ENCODE results near the gene ADAMTS12. TPM values are rescaled to one million over a fixed set of nuclear protein-coding genes. Genes with fewer than 3 reads are reported as not detected.
A peak's percentile ranks its signal among the peaks of the same experiment; 100 is the strongest.

The ADAMTS12 gene
- total RNA-seq, 1 donor from 2014 or later, result 2.3 TPM

DNA sequence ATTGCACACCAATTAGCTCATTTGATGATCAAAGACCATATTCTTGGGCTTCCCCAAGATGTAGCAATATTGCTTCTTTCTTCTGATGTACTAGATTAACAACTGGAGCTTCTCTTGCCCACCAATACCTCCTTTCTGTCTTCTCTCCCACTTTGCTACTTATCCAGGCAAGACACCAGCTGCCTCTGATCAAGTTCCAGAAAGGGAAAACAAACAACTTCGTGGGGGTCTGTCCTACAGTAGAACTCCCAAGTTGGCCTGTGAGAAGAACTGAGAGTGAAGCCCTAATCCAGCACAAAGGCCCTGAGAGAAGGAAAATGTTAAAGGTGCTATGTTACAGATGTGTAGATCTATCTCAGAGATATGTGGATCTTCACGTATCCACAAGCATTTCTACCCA lies 44.9 kb downstream of the ADAMTS12 start:
- DNase-seq (ENCODE audit: low read depth), result no peak

DNA sequence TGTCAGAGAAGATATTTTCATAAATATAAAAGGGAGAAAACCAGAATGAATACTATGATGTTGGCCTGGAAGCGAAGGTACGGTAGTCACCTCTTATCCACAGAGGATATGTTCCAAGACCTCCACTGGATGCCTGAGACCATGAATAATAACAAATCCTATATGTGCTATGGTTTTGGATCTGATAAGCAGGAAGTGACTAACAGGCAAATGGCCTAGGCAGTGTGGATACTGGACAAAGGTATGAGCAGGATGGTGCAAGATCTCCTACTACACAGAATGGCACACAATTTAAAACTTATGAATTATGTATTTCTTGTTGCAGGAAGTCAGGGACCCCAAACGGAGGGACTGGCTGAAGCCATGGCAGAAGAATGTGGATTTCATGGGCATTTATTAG lies 48.2 kb downstream of the ADAMTS12 start:
- peak; percentile 29 for DNase-seq (ENCODE audit: low read depth)

DNA sequence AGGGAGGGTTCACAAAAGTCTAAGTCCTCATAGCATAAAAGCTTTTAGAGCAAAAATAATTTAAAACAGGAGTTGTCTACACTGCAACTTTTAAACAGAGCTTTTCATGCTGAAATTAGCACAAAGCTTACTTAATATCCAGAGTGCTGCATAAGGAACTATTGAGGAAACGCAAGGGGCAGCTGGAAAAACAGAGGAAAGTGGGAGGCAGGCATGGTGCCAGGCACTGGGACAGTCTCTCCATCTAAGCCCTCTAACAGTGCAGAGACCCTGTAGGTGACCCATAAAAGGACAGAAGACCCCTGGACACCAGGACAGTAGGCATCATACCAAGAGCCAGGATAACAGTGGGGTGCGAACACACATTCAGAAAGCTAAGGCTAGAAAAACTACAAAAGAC lies 49.3 kb downstream of the ADAMTS12 start:
- DNase-seq (ENCODE audit: low read depth), result no peak

DNA sequence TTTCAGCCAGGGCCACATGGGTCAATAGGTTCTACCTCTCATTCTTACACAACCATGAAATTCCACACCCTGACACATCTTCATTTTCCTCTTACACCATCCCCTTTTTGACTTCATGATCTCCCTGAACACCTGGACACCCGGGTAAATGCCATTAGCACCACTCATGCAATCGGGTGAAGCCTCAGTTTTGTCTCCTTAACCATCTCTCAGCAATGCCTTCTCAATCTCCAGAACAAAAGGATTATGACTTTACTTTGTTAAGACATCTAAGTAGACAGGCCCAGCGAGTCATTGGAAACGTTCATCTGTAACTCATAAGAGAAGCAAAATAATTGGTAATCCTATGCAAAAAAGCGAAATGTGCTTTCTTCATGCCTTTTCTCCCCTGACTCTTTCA lies 49.9 kb downstream of the ADAMTS12 start:
- no peak for DNase-seq (ENCODE audit: low read depth)

DNA sequence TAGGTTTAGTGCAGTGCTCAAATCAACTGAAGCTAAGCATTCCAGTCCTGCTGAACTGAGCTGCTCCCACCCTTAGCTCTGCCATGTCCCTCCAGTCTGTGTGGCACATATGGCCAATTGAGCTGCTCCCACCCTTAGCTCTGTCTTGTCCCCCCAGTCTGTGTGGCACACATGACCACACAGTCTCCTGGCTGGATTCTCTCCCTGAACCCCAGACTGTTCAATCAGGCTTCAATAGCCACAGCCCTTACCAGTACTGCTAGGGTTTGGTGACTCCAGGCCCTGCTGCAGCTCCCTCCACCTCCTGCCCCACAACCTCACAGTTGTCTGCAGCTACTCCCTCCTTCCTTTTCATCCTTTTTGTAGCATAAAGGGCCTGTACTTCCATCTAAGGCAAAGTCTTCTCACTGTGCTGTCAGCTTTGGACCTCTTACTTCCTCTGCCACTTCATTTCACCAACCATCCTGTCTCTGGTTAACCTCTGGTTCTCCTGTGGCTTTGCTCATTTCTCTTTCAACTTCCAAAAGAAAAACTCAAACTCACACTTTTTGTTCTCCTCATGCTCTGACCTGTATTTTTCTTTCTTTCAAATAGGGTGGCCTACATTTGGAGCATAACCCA lies 50.8 kb downstream of the ADAMTS12 start:
- DNase-seq (ENCODE audit: low read depth), result no peak

DNA sequence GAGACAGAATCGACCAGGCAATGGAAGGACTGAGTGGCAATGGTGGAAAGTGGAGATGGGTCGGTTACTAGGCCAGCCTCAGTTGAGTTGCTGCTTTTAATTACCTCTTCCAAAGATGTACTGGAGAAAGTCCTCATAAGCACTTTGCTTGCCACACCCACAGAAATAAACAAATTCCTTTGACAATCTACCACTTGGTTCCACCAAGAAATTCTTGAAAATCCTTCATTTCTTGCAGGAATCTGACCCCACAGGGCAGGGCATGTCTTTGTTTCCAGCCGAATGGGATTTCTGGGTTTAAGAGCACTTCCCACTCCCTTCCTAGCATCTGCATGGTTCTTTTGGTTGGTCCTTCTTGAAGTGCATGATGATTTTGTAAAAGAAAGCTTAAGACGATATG lies 54.5 kb downstream of the ADAMTS12 start:
- no peak for DNase-seq (ENCODE audit: low read depth)

DNA sequence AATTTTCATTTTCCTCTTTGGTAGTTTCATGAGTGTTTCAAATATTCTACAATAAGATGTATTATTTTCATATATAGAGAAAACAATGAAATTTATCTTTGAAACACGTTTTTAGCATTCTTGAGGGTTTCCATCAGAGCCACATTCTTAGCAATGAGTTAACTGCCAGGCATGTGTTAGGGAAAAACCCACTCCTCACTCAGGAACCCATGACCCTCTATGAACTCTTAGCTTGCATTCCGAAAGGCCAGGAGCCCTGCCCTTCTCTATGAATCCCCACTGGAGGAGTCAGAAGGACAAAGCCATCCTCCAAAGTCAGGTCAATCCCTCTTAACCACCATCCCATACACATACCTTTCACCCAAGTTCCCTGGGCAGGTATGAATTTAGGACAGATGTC lies 57.5 kb downstream of the ADAMTS12 start:
- no peak for DNase-seq (ENCODE audit: low read depth)

DNA sequence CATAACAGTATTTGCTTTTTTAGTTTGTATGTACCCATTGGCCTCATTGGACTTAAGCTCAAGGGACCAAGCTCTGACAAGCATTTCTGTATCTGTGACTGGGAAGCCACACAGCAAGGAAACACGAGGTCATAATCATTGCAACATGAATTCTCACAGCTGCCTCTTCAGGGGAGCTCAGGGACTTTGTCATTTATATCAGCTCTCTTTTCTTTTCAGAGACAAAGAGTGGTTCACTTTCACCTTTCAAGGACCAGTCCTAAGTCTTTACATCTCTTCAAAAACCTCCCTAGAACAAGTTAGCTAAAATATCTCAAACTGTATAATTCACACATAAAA lies 58.6 kb downstream of the ADAMTS12 start:
- no peak for DNase-seq (ENCODE audit: low read depth)

DNA sequence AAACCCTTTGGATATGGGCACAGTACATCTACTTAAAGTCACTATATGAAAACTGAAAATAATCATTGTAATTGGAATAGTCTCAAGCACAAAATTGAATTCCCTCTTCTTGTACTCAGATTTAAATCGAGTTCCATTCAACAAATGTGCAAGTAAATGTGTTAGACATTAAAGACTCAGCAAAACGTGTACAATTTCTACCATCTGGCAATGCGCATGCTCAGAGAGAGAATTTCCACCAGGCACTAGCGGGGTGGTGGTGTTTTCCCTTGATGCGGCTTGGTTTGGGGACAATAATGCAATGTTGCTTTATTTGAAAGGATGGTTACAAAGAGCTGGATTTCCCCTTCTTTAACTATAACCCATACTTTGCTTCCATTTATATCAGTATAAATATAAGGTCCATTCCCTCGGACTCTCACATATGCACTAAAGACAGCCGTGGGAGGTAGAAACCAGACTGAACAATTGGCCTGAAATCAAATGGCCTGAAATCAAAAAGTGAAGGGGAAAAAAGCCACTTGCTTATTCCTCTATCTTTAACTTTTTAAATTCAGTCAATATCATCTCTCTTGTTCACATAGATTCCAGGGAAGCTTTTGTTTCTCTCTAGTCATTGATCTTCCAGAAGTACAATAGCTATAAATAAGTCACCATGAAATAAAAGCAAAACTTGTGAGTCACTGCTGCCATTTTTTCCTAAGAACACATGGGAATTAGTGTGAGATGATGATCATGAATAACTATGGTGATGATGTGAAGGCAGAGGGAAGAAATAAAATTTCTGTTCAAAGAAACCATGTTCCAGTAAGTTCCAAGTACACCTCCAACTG lies 59.2 kb downstream of the ADAMTS12 start:
- DNase-seq (ENCODE audit: low read depth), result no peak

DNA sequence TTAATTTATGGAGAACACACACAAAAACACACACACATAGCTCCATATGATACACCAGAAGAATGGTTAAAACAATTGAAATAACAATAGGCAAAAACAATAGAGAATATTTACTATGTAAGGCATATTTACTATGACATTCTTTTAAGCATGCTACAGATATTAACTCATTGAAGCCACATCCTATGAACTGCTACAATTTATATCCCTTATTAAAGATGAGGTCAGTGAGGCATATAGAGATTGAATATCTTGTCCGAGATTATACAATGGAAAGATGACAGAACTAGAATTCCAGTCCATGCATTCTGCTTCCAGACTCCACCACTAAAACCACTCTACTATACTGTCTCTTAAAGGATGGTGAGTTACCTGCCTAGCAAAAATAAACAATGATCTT lies 60.7 kb downstream of the ADAMTS12 start:
- DNase-seq (ENCODE audit: low read depth), result no peak

DNA sequence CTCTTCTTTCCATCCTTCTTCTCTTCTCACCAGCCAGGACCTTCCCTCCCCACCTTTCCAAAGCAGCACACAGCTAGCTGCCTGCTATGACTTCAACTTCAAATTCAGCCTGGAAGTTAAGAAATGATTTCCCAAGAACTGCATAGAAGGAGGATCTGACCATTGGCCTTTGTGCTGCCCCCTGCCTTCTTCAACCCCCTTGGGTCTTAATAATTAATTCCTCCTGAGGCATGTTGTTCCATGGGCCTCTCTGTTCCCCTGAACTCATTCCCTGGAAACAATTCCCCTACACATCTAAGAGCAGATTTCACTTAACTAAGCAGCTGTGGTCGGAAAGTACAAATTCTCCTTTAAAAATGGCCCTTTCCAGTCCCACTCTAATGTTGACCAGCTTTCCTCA lies 62.4 kb downstream of the ADAMTS12 start:
- no peak for DNase-seq (ENCODE audit: low read depth)

DNA sequence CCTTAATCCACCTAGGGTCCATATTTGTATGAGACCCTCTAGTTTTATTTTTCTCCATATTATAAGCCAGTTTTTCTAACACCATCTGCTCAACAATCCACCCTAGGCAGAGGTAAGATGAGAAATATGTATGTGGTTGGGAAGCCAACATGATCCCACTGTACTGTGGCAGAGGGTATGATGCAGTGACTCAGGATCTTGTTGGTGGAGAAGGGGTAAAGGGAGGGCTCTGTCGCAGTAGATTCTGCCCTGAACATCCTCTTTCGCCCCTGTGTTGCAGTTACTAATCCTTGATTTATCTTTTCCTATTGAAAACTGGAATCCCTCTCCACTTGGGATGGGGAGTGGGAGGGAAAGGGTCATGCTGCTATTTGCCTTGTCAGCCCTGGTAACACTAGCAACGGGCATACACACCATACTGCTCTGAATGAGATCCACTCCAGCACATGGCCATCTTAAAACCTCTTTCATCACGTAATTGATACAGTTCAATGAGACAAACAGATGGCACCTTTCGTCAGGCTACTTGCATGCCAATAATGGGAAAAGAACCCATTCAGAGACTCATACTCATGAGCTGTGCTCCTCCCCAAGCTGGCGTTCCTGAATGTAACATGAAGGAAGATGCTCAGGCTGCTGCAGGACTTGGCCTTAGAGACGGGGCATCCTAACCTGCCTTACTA lies 63.0 kb downstream of the ADAMTS12 start:
- DNase-seq (ENCODE audit: low read depth), result no peak

DNA sequence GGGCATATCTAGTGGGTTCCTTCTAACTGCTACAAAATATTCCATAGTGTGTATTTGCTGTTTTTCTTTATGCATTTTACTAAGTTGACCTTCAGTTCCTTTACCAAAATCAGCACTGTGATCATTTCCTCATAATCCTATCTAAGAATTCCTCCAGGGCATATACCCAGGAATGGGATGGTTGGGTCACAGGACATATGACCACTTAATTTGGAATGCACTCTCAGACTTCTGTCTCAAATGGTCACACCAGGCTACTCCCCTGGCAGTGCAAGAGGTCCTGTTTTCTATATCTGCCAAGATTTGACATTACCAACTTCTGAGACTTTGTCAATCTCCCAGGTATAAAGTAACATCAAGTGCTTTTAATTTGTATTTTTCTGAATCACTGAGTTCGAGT lies 63.9 kb downstream of the ADAMTS12 start:
- peak; percentile 59 for DNase-seq (ENCODE audit: low read depth)

DNA sequence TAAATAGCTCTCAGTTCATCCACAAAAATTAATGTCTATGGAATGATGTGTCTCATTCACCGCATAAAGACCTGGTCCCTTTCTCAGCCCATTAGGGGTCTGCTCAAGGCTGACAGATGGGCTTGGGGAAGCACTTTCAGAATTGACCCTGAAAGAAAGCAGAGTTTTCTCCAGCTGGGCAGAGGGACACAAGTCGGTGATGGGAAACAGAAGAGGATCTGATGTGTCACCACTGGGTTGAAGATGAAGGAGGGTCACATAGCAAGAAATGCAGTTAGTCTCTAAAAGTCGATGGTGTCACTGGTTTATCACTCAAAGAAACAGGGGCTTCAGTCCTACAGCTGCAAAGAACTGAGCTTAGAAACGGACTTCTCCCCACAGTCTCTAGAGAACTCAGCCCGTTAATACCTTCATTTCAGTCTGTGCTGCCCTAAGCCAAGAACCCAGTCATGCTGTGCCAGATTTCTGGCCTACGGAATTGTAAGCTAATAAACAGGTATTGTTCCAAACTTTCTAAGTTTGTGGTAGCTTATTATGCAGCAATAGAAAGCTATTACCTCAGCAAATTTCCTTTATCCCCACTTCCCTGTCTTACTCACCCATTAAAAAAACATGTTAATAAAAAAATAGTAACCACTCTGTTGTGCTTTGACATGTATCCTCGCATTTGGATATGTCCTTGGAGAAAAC lies 64.6 kb downstream of the ADAMTS12 start:
- peak; percentile 44 for DNase-seq (ENCODE audit: low read depth)

DNA sequence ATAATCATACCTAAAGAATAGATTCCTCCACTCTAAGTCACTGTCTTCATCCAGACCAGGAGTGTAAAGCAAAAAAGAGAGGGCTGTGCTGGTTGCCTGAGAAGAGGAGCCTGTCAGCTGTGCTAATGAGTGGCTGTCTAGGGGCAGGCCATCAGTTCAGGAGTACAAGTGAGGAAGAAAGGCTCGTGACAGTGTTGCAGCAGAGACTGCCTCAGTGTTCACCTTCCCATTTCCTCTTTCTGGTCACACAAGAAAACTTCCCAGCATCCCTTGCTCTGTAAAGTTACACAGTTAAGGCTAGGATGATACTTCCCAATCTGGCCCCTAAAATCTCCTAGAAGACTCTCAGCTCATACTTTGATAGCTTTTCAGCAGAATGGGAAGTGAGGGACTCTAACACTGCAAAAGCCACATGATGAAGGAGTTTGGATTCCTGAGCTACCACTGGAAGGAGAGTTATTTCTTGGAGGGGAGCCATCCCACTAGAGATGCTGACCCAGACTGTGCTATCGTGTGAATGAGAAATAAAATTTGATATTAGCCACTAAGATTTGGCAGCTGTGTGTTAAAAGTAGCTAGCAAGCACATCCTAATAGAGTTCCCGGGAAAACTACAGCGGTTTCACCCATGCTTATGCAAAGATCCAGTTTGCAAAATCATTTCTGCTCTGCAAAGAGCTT lies 67.1 kb downstream of the ADAMTS12 start:
- no peak for DNase-seq (ENCODE audit: low read depth)

DNA sequence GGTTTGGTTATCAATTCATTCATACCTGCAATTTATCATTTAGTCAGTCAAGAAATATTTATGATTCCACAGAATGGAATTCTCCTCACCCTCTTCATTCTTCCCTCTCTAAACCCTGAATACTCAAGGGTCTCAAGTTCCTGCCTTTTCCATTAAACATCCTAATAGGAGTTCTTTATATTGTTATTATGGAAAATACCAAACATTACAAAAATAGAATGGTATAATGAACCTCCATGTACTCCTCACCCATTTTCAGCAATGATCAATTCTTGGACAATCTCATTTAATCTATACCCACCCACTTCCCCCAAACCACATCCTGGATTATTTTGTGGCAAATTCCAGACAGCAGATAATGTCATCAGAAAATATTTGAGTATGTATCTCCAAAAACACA lies 74.5 kb downstream of the ADAMTS12 start:
- no peak for DNase-seq (ENCODE audit: low read depth)

DNA sequence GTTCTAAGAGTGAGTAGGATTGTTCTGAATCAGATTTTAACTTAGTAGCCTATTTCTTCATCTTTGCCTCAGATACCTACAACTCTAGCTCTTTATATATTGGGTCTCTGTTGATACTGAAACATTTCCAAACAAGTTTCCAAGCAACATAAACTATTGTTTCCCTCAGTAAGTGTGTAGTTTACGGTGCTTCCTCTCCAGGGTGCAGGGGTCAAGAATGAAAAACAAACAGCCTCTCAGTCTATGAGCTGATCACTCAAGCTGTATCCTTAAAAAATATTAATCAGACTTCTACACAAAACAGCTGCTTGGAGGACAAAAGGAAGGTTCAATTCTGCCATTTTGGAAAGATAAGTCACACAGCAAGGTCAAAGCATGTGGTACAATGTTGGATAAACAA lies 75.0 kb downstream of the ADAMTS12 start:
- DNase-seq (ENCODE audit: low read depth), result peak; percentile 70

DNA sequence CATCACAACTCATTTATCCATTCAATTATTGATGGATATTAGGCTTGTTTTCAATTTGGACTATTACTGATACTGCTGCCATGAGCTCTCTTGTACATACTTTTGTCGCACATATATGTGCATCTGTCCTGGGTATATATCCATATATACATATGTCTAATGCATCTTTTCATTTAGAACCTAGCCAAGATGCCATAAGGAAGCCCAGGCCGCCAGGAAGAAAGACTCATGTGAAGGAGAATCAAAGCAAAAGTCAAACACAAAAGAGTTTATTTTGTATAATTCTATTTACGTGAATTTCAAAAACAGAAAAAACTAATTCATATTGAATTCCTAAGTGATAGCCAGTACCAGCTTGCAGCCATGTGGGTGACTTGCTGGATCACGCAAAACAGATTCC lies 79.0 kb downstream of the ADAMTS12 start:
- DNase-seq (ENCODE audit: low read depth), result no peak

DNA sequence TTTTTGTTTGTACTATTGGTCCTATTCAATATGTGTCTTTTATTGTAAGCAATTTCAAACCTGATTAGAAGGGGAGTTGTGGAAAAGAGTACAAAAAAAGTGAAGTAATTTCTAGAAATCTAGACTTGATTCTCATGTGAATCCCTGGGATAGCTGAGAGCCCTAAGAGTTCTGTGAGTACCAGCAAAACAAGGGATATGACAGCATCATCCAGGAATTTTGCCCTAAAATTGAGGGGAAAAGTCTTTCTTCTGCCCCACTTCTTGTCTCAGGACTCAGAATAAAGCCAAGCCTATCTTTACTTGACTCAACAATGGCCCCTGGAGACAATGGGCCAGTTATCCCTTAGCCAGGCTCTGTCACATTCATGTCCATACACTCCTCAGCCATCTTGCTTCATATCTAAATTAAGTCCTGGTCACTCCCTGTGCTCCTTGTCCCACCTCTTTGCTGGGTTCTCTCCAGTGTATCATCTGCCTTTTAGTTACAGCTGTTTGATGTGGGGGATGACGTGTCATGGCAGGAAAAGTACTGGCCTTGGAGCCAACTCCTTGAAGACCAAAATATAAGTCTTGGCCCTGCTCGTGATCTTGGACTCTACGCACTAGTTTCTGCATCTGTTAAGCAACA lies 81.2 kb downstream of the ADAMTS12 start:
- DNase-seq (ENCODE audit: low read depth), result no peak

DNA sequence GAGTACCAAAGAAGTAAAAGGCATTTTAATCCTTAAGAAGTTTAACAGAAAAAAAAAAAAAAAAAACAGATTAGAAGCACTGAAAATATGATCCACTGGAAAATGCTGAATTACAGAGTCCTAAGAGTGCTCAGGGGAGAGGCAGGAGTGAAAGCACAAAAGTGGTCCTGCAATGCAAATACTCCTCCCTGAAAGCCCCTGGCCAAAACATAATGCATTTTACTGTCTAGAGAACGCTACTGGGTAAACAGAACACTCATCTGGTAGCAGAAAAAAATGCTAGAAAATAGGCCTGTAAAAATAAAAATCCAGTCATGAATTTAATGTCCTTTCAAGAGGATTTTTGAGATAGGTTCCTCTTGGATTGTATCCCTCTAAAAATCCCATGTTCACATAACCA lies 81.9 kb downstream of the ADAMTS12 start:
- no peak for DNase-seq (ENCODE audit: low read depth)

DNA sequence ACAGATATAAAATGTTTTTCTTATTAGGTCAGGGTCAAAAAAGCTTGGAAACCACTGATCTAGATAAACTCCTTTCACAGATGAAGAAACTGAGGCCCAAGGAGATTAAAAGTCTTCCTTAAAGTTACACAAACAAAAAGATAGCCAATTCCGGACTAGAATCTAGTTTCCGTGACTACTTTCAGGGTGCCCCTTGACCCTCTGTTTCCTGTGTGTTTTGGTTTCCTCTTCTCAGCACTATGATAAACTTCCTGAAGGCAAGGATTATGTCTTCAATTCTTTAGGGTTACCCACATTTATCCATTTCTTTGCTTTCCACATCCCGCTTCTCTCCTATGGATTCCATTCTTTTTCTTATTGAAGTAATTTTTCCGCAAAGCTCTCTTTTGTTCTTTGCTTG lies 83.1 kb downstream of the ADAMTS12 start:
- no peak for DNase-seq (ENCODE audit: low read depth)

DNA sequence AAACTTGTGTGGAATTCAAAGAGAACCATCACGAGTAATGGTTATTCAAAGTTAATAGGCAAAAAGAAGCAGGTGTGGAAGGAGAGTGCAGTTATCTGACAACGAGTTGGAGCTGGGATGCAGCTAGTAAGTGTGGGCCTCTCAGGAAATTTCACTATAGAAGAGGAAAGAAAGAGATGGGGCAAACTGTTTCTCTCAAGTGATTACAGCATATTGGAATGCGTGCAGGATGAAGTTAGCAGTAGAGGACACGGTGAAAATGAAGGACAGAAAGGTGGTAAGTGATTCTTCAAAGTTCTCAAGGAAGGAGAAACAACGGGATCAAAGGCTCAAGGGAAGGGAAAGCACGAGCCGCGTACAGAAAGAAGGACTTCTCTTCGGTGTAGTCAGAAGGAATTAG lies 84.0 kb downstream of the ADAMTS12 start:
- DNase-seq (ENCODE audit: low read depth), result no peak
